Muscle layer of duodenum (tissue), 2 donors: Measurements from ENCODE around the gene NT5C2.

Source experiments
- H3K27ac ChIP-seq: one replicate; pipeline ENCODE4 v1.7.0; 2013; ENCODE audit warnings: mild to moderate bottlenecking, low read length
- H3K27me3 ChIP-seq: one replicate; pipeline ENCODE4 v1.7.0; 2013; ENCODE audit warnings: low read depth, mild to moderate bottlenecking, control low read depth, low read length
- H3K36me3 ChIP-seq, 2 donors: one replicate each; pipeline ENCODE4 v1.7.0; 2013; ENCODE audit warnings: low read length in 2 of 2, control low read depth in 1 of 2, mild to moderate bottlenecking in 1 of 2; ENCODE audit not compliant: insufficient read depth in 2 of 2, control insufficient read depth in 1 of 2
- H3K4me1 ChIP-seq, 2 donors: one replicate each; pipeline ENCODE4 v1.7.0; 2013; ENCODE audit warnings: low read length in 2 of 2, mild to moderate bottlenecking in 2 of 2, control low read depth in 1 of 2, moderate library complexity in 1 of 2; ENCODE audit not compliant: insufficient read depth in 2 of 2, control insufficient read depth in 1 of 2
- H3K4me3 ChIP-seq, 2 donors: one replicate each; pipeline ENCODE4 v1.7.0; 2013; ENCODE audit warnings: low read length in 2 of 2, low read depth in 1 of 2, mild to moderate bottlenecking in 1 of 2
- H3K9me3 ChIP-seq, 2 donors: one replicate each; pipeline ENCODE4 v1.7.0; 2013; ENCODE audit warnings: low read length in 2 of 2, control low read depth in 1 of 2, mild to moderate bottlenecking in 1 of 2; ENCODE audit not compliant: control insufficient read depth in 1 of 2
- donor health status: healthy.

NT5C2 gene

DNA sequence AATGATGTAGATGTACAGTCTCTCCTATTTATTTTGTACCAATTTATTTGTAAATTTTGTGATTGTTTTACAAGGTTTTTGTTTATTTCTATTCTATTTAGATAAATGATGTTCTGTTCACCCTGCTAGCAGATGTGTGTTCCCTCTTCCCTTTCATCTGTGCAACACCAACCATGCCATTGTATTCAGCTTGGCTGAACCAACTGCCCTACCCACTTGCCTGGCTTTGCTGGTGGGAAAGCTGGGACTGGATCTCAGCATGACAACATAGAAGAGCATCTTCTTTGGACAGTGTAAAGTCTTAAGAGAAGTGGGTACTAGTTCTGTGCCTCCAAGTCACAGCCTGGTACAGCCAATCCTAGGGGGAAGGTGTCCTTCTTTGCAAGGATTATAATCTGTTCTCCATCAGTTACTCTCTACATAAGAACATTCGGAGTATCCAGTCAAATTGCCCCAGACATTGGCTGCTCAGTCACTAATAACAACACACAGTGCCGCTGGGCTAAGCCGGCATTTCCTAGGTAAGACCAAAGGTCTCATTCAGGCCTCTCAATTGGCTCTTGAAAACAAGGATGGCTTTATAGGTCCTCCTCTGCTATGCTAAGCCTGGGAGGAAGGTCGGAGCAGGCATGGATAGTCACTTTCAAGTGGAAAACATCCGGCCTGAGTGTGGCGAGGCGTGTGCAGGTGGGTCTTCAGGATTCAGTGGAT lies 109.7 kb downstream of the NT5C2 start:
- Histone ChIP-seq H3K9me3 (no peaks in the 10 kb centered on the region), H3K27ac (no peak overlapping the region), H3K4me1 (no peaks in the 10 kb centered on the region), H3K36me3 (peaks cover 26 to 30% of the 10 kb centered on the region in 2 donors), H3K4me3 (no peak overlapping the region), H3K27me3 (no peaks in the 10 kb centered on the region)

GRCh38 chr10:103082683-103083082 lies 110.4 kb downstream of the NT5C2 start:
- Histone ChIP-seq H3K4me1 (no peaks in the 10 kb centered on the region), H3K9me3 (no peaks in the 10 kb centered on the region), H3K27ac (no peak overlapping the region), H3K4me3 (no peak overlapping the region), H3K36me3 (peaks cover 22 to 29% of the 10 kb centered on the region in 2 donors), H3K27me3 (no peaks in the 10 kb centered on the region)

- Histone ChIP-seq H3K9me3 (no peaks in the 10 kb centered on the region), H3K4me3 (no peak overlapping the region), H3K4me1 (no peaks in the 10 kb centered on the region), H3K27ac (no peak overlapping the region), H3K27me3 (no peaks in the 10 kb centered on the region), H3K36me3 (peaks cover 34 to 39% of the 10 kb centered on the region in 2 donors)
Measured at GRCh38 chr10:103080891-103081581, 112.0 kb downstream of the NT5C2 start.

- Histone ChIP-seq H3K36me3 (peaks cover 25 to 40% of the 10 kb centered on the region in 2 donors), H3K27ac (no peak overlapping the region), H3K4me3 (no peak overlapping the region), H3K4me1 (no peaks in the 10 kb centered on the region), H3K9me3 (no peaks in the 10 kb centered on the region), H3K27me3 (no peaks in the 10 kb centered on the region)
Measured at GRCh38 chr10:103079946-103080345, 113.1 kb downstream of the NT5C2 start.

- no peaks in the 10 kb centered on the region for H3K9me3 ChIP-seq
- no peak overlapping the region for H3K27ac ChIP-seq
- no peak overlapping the region for H3K4me3 ChIP-seq
- no peaks in the 10 kb centered on the region for H3K27me3 ChIP-seq
- no peaks in the 10 kb centered on the region for H3K4me1 ChIP-seq
- H3K36me3 ChIP-seq = peaks cover 25 to 35% of the 10 kb centered on the region in 2 donors
Measured at GRCh38 chr10:103079100-103079499, 114.0 kb downstream of the NT5C2 start.

DNA sequence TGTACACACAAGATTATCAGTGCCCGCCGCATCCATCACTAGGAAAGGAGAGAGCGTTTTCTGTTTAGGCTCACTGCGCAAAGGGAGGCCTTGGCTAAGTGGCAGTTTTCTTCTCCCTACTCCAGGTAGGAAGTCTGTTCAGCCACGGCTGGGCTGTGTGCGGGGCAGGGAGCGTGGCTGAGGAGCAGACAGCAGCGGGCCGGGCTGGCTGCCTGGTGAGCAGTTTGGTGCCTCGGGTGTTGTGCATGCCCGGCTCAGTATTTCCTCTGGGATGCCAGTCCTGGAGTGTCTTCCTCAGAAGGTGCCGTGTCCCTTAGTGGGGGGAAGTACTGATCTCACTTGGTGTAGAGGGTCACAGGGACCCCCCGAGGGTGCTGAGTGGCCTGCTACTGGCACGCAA lies 114.4 kb downstream of the NT5C2 start:
- Histone ChIP-seq H3K27me3 (no peaks in the 10 kb centered on the region), H3K4me1 (no peaks in the 10 kb centered on the region), H3K36me3 (peaks cover 21 to 35% of the 10 kb centered on the region in 2 donors), H3K9me3 (no peaks in the 10 kb centered on the region), H3K4me3 (no peak overlapping the region), H3K27ac (no peak overlapping the region)

DNA sequence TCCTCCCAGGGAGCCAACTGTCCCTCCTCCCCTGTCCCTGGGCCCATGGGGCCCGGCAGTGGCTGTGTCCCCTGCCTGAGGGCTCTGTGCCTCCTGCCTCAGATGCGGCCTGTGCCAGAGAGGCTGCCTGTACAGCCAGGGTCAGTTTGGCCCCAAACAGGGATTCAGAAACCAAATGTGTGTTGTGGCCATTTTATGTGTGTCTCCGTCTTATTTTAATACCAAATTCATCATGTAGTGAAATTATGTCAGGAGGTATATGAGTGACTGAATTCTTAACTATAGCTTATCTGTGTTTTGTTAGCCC lies 114.8 kb downstream of the NT5C2 start:
- Histone ChIP-seq H3K36me3 (peaks cover 17 to 35% of the 10 kb centered on the region in 2 donors), H3K4me1 (no peaks in the 10 kb centered on the region), H3K27me3 (no peaks in the 10 kb centered on the region), H3K9me3 (no peaks in the 10 kb centered on the region), H3K4me3 (no peak overlapping the region), H3K27ac (no peak overlapping the region)

GRCh38 chr10:103077491-103078308 lies 115.4 kb downstream of the NT5C2 start:
- Histone ChIP-seq H3K4me1 (no peaks in the 10 kb centered on the region), H3K36me3 (peaks cover 17 to 35% of the 10 kb centered on the region in 2 donors), H3K27ac (no peak overlapping the region), H3K9me3 (no peaks in the 10 kb centered on the region), H3K27me3 (no peaks in the 10 kb centered on the region), H3K4me3 (no peak overlapping the region)

DNA sequence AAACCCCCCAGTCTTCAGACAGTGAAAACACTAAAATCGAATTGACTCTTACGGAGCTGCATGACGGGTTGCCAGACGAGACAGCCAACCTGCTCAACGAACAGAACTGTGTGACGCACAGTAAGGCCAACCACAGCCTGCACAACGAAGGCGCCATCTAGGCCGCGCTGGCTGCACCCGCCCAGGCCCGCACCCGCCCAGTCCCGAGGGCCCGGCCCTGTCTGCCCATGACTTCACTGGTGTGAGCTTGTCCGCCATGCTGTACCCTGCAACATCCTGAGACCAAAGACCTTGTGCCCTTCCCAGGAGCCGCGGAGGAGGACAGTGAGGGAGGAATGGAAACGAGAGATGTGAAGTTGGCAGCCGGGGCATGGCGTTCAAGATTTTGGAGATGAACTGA lies 116.1 kb downstream of the NT5C2 start:
- no peaks in the 10 kb centered on the region for H3K4me1 ChIP-seq
- no peaks in the 10 kb centered on the region for H3K27me3 ChIP-seq
- H3K4me3 ChIP-seq = no peak overlapping the region
- no peaks in the 10 kb centered on the region for H3K9me3 ChIP-seq
- no peak overlapping the region for H3K27ac ChIP-seq
- peaks cover 17 to 37% of the 10 kb centered on the region in 2 donors for H3K36me3 ChIP-seq

DNA sequence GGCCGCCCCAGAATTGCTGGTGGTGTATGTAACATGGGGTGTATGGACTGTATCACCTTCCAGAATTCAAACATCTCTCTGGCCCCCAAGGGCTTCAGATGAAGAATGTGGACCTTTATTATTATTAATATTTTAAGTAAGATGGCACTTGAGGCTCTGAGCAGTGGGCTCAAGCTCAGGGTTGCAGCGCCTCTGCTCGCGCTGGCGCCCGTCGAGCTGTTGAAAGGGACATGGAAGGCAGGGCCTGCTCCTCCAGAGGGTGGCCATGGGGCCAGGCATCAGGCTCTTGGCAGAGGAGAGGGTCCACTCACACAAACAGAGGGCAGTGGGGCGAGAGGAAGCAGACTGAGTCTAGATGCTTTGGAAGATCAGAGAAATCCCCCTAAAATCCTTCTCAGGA lies 120.2 kb downstream of the NT5C2 start:
- no peaks in the 10 kb centered on the region for H3K4me1 ChIP-seq
- peaks cover 22 to 36% of the 10 kb centered on the region in 2 donors for H3K36me3 ChIP-seq
- no peak overlapping the region for H3K27ac ChIP-seq
- H3K4me3 ChIP-seq = no peak overlapping the region
- no peaks in the 10 kb centered on the region for H3K9me3 ChIP-seq
- no peaks in the 10 kb centered on the region for H3K27me3 ChIP-seq

DNA sequence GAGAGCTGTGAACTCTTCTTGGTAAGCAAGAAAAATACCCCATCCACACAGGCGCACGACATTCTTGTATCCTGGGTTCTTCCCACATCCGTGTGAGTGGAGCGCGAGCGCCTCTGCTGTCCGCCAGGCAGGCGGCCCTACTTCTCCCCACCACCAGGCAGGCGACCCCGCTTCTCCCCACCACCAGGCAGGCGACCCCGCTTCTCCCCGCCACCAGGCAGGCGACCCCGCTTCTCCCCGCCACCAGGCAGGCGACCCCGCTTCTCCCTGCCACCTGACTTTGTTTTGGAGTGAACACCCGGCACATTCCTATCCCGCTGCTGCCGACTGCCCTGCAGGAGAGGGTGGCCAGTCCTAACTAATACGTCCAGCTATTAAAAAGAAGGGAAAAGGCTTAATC lies 120.8 kb downstream of the NT5C2 start:
- Histone ChIP-seq H3K4me3 (no peak overlapping the region), H3K27ac (no peak overlapping the region), H3K36me3 (peaks cover 17 to 30% of the 10 kb centered on the region in 2 donors), H3K27me3 (no peaks in the 10 kb centered on the region), H3K4me1 (no peaks in the 10 kb centered on the region), H3K9me3 (no peaks in the 10 kb centered on the region)
